HUES64 (cell line): Measurements from ENCODE around the gene ERC2.
A peak's percentile ranks its signal among the peaks of the same experiment; 100 is the strongest.

Source experiments
- H3K27ac ChIP-seq: 2 replicates; pipeline ENCODE4 v1.7.0; 2013; ENCODE audit warnings: low read depth, low read length, inconsistent platforms
- H3K27me3 ChIP-seq: 2 replicates; pipeline ENCODE4 v1.6.1; 2013; ENCODE audit warnings: mild to moderate bottlenecking, low read length; ENCODE audit not compliant: insufficient read depth
- H3K36me3 ChIP-seq: 2 replicates; pipeline ENCODE4 v1.6.1; 2013; ENCODE audit warnings: mild to moderate bottlenecking, low read length; ENCODE audit not compliant: insufficient read depth
- H3K4me1 ChIP-seq: 2 replicates; pipeline ENCODE4 v1.6.1; 2013; ENCODE audit warnings: mild to moderate bottlenecking, low read length, moderate library complexity; ENCODE audit not compliant: insufficient read depth
- H3K4me3 ChIP-seq: 2 replicates; pipeline ENCODE4 v1.5.1; 2013; ENCODE audit warnings: mild to moderate bottlenecking, low read length, moderate library complexity
- H3K9ac ChIP-seq: 2 replicates; pipeline ENCODE4 v1.6.1; 2013; ENCODE audit warnings: mild to moderate bottlenecking, low read depth, low read length
- H3K9me3 ChIP-seq: 2 replicates; pipeline ENCODE4 v1.6.1; 2013; ENCODE audit warnings: low read depth, low read length; ENCODE audit not compliant: insufficient read depth
- WGBS: fragments of 150-250, 120-280 bp; methylation state at CpG from one replicate; pipeline ENCODE4 v1.1.7; 2013; ENCODE audit warnings: missing lambda C conversion rate; 5-methylcytosine and 5-hydroxymethylcytosine counted together

Gene ERC2

GRCh38 chr3:56110886-56111285 is 357.4 kb downstream of the ERC2 start:
- no peak overlapping the region for H3K4me3 ChIP-seq
- H3K27ac ChIP-seq: no peak overlapping the region
- H3K36me3 ChIP-seq: no peaks in the 10 kb centered on the region
- peaks cover 55% of the 10 kb centered on the region for H3K4me1 ChIP-seq
- H3K27me3 ChIP-seq: no peaks in the 10 kb centered on the region
- H3K9ac ChIP-seq: 0 out of 2 replicates have a peak overlapping the region, but pooled peaks have one; percentile 15
- H3K9me3 ChIP-seq: no peaks in the 10 kb centered on the region
- WGBS: 74% methylated on average over 2 of the region's 3 CpGs

- Histone ChIP-seq H3K4me3 (no peak overlapping the region), H3K9me3 (no peaks in the 10 kb centered on the region), H3K9ac (no peak overlapping the region), H3K27me3 (no peaks in the 10 kb centered on the region), H3K4me1 (peaks cover 26% of the 10 kb centered on the region), H3K27ac (no peak overlapping the region), H3K36me3 (no peaks in the 10 kb centered on the region)
Observed at GRCh38 chr3:56107157-56107556, 361.1 kb downstream of the ERC2 start.

- Histone ChIP-seq H3K36me3 (no peaks in the 10 kb centered on the region), H3K27me3 (no peaks in the 10 kb centered on the region), H3K9me3 (no peaks in the 10 kb centered on the region), H3K4me1 (peaks cover 15% of the 10 kb centered on the region), H3K27ac (no peak overlapping the region), H3K9ac (no peak overlapping the region), H3K4me3 (no peak overlapping the region)
- WGBS: 70% methylated on average over 6 of the region's 6 CpGs
Observed at GRCh38 chr3:56102032-56102431, 366.2 kb downstream of the ERC2 start.

- 90% methylated on average over 6 of the region's 6 CpGs for WGBS
- Histone ChIP-seq H3K27me3 (no peaks in the 10 kb centered on the region), H3K9me3 (no peaks in the 10 kb centered on the region), H3K36me3 (no peaks in the 10 kb centered on the region), H3K4me3 (no peak overlapping the region), H3K9ac (no peak overlapping the region), H3K4me1 (peaks cover 14% of the 10 kb centered on the region), H3K27ac (no peak overlapping the region)
Observed at GRCh38 chr3:56101576-56101975, 366.7 kb downstream of the ERC2 start.

GRCh38 chr3:56096999-56097398 is 371.3 kb downstream of the ERC2 start:
- Histone ChIP-seq H3K27ac (no peak overlapping the region), H3K4me3 (no peak overlapping the region)
- WGBS: 98% methylated on average over 2 of the region's 2 CpGs

GRCh38 chr3:56094170-56094569 is 374.1 kb downstream of the ERC2 start:
- H3K9me3 ChIP-seq: no peaks in the 10 kb centered on the region
- H3K4me1 ChIP-seq: no peaks in the 10 kb centered on the region
- H3K9ac ChIP-seq: no peak overlapping the region
- H3K4me3 ChIP-seq: no peak overlapping the region
- H3K27ac ChIP-seq: no peak overlapping the region
- no peaks in the 10 kb centered on the region for H3K36me3 ChIP-seq
- no peaks in the 10 kb centered on the region for H3K27me3 ChIP-seq

More at GRCh38 chr3:56096999-56097398, 371.3 kb downstream of the ERC2 start:
- H3K36me3 ChIP-seq: no peaks in the 10 kb centered on the region
- no peaks in the 10 kb centered on the region for H3K9me3 ChIP-seq
- H3K4me1 ChIP-seq: peaks cover 8% of the 10 kb centered on the region; the same call in 1 of the 2 replicates
- no peaks in the 10 kb centered on the region for H3K27me3 ChIP-seq
- no peak overlapping the region for H3K9ac ChIP-seq

- Histone ChIP-seq H3K4me3 (no peak overlapping the region), H3K9me3 (no peaks in the 10 kb centered on the region), H3K9ac (no peak overlapping the region), H3K27ac (no peak overlapping the region), H3K4me1 (no peaks in the 10 kb centered on the region), H3K27me3 (no peaks in the 10 kb centered on the region), H3K36me3 (no peaks in the 10 kb centered on the region)
- WGBS: 85% methylated on average over 2 of the region's 2 CpGs
Observed at GRCh38 chr3:56089739-56090138, 378.5 kb downstream of the ERC2 start.

GRCh38 chr3:56087451-56088053 is 380.7 kb downstream of the ERC2 start:
- Histone ChIP-seq H3K9me3 (no peaks in the 10 kb centered on the region), H3K27me3 (no peaks in the 10 kb centered on the region), H3K36me3 (no peaks in the 10 kb centered on the region), H3K9ac (no peak overlapping the region), H3K4me1 (no peaks in the 10 kb centered on the region), H3K4me3 (no peak overlapping the region), H3K27ac (no peak overlapping the region)
- 97% methylated on average over 9 of the region's 10 CpGs for WGBS

GRCh38 chr3:56086355-56086754 is 381.9 kb downstream of the ERC2 start:
- no peaks in the 10 kb centered on the region for H3K27me3 ChIP-seq
- H3K36me3 ChIP-seq: no peaks in the 10 kb centered on the region
- no peaks in the 10 kb centered on the region for H3K9me3 ChIP-seq
- no peak overlapping the region for H3K9ac ChIP-seq
- H3K4me1 ChIP-seq: no peaks in the 10 kb centered on the region
- WGBS: no CpG with 5 or more reads among the region's 1 CpG
- no peak overlapping the region for H3K4me3 ChIP-seq
- H3K27ac ChIP-seq: no peak overlapping the region

- Histone ChIP-seq H3K27me3 (no peaks in the 10 kb centered on the region), H3K27ac (no peak overlapping the region), H3K36me3 (no peaks in the 10 kb centered on the region), H3K4me3 (no peak overlapping the region), H3K9me3 (no peaks in the 10 kb centered on the region), H3K9ac (no peak overlapping the region), H3K4me1 (0 out of 2 replicates have a peak, but pooled peaks cover 4% of the 10 kb centered on the region)
- WGBS: 100% methylated on average over 2 of the region's 2 CpGs
Observed at GRCh38 chr3:56081246-56081645, 387.0 kb downstream of the ERC2 start.

GRCh38 chr3:56076746-56077145 is 391.5 kb downstream of the ERC2 start:
- Histone ChIP-seq H3K27ac (no peak overlapping the region), H3K4me3 (no peak overlapping the region), H3K9ac (no peak overlapping the region), H3K27me3 (no peaks in the 10 kb centered on the region), H3K4me1 (0 out of 2 replicates have a peak, but pooled peaks cover 4% of the 10 kb centered on the region), H3K9me3 (no peaks in the 10 kb centered on the region), H3K36me3 (no peaks in the 10 kb centered on the region)
- WGBS: 98% methylated on average over 2 of the region's 2 CpGs

- H3K4me3 ChIP-seq: no peak overlapping the region
- no peaks in the 10 kb centered on the region for H3K9me3 ChIP-seq
- WGBS: 57% methylated on average over 1 of the region's 1 CpG
- no peak overlapping the region for H3K27ac ChIP-seq
- 0 out of 2 replicates have a peak, but pooled peaks cover 4% of the 10 kb centered on the region for H3K4me1 ChIP-seq
- H3K36me3 ChIP-seq: no peaks in the 10 kb centered on the region
- no peak overlapping the region for H3K9ac ChIP-seq
- no peaks in the 10 kb centered on the region for H3K27me3 ChIP-seq
Observed at GRCh38 chr3:56075089-56075488, 393.2 kb downstream of the ERC2 start.
